Vagina (tissue), 2 donors: ENCODE results near the gene SYT2. TPM values are rescaled to one million over a fixed set of nuclear protein-coding genes. Genes with fewer than 3 reads are reported as not detected.
"Not testable (repeated sequence)": the region's sequence is repeated elsewhere in the genome, so short reads cannot be mapped to it uniquely, and the experiment has no call there.

Experiments
- DNase-seq, 2 donors: peaks; one replicate each; pipeline ENCODE4 v3.0.0-alpha.2; 2017; ENCODE audit errors: extremely low spot score in 2 of 2
- H3K27ac ChIP-seq: fragments of 200-600 bp; sonication (generic); one replicate; pipeline ENCODE4 v1.5.1; 2019
- H3K27me3 ChIP-seq: fragments of 200-600 bp; sonication (generic); one replicate; pipeline ENCODE4 v1.5.1; 2019
- H3K36me3 ChIP-seq, 2 donors: fragments of 200-600 bp; sonication (generic); one replicate each; pipeline ENCODE4 v1.5.1; 2017 to 2019
- H3K4me1 ChIP-seq: fragments of 200-600 bp; sonication (generic); one replicate; pipeline ENCODE4 v1.5.1; 2019
- H3K4me3 ChIP-seq, 2 donors: fragments of 200-600 bp; sonication (generic); 1 replicate in 1 of 2; 2 replicates in 1 of 2; pipeline ENCODE4 v1.5.1; 2016 to 2019
- H3K9me3 ChIP-seq: fragments of 200-600 bp; sonication (generic); one replicate; pipeline ENCODE4 v1.5.1; 2019
- POLR2A ChIP-seq, 2 donors: fragments of 450-650 bp; IDR thresholded peaks; one replicate each; pipeline ENCODE4 v1.6.1; 2017; ENCODE audit warnings: antibody characterized with exemption in 2 of 2, mild to moderate bottlenecking in 2 of 2, moderate library complexity in 2 of 2
- POLR2AphosphoS5 ChIP-seq, 2 donors: sonication (generic); formaldehyde crosslinking; IDR thresholded peaks; one replicate each; pipeline ENCODE4 v1.9.0; 2017; ENCODE audit warnings: antibody characterized with exemption in 2 of 2, mild to moderate bottlenecking in 2 of 2, low read depth in 1 of 2; ENCODE audit not compliant: insufficient read depth in 1 of 2
- intact Hi-C: fragments of 100-400 bp; cut with DNase I; formaldehyde crosslinking; loops from one replicate; pipeline ENCODE4 v1.15.1; 2023
- total RNA-seq: library from RNA; depleted of rRNA; stranded (reverse); fragments of >200 nt; gene quantifications from one replicate; pipeline ENCODE4 v1.2.3, GENCODE V29; 2016
- TF ChIP-seq, protein P1 (sequence below), 3 experiments: fragments of 450-650 bp in 2 of 3; fragments of 200-600 bp in 1 of 3; sonication (generic) in 1 of 3; IDR thresholded peaks; one replicate each; pipeline ENCODE4 v1.5.1; 2017 to 2019; ENCODE audit warnings: antibody characterized with exemption in 3 of 3, mild to moderate bottlenecking in 2 of 3, moderate library complexity in 2 of 3

Gene SYT2
- total RNA-seq, 1 donor from 2014 or later, result not detected

GRCh38 chr1:202638019-202638700, 72.1 kb downstream of the SYT2 start:
- TF ChIP-seq, protein P1, sequence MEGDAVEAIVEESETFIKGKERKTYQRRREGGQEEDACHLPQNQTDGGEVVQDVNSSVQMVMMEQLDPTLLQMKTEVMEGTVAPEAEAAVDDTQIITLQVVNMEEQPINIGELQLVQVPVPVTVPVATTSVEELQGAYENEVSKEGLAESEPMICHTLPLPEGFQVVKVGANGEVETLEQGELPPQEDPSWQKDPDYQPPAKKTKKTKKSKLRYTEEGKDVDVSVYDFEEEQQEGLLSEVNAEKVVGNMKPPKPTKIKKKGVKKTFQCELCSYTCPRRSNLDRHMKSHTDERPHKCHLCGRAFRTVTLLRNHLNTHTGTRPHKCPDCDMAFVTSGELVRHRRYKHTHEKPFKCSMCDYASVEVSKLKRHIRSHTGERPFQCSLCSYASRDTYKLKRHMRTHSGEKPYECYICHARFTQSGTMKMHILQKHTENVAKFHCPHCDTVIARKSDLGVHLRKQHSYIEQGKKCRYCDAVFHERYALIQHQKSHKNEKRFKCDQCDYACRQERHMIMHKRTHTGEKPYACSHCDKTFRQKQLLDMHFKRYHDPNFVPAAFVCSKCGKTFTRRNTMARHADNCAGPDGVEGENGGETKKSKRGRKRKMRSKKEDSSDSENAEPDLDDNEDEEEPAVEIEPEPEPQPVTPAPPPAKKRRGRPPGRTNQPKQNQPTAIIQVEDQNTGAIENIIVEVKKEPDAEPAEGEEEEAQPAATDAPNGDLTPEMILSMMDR (IDR thresholded peaks at IDR 0.05), result no peak
- TF ChIP-seq POLR2AphosphoS5 (IDR thresholded peaks at IDR 0.05; ENCODE audit: insufficient read depth in 1 of 2, low read depth in 1 of 2), result no peak
- TF ChIP-seq POLR2A (IDR thresholded peaks at IDR 0.05), result no peak
- no peaks in the 10 kb centered on the region for H3K36me3 ChIP-seq
- no peak overlapping the region for H3K4me3 ChIP-seq
- no peaks in the 10 kb centered on the region for H3K27me3 ChIP-seq
- intact Hi-C loops, result no loop called here
- H3K27ac ChIP-seq, result no peak overlapping the region
- peaks cover 11% of the 10 kb centered on the region for H3K4me1 ChIP-seq
- no peak for DNase-seq
- H3K9me3 ChIP-seq, result no peaks in the 10 kb centered on the region

GRCh38 chr1:202637321-202638018, 72.8 kb downstream of the SYT2 start:
- H3K27ac ChIP-seq, H3K36me3 ChIP-seq, H3K4me1 ChIP-seq, intact Hi-C loops, H3K9me3 ChIP-seq, DNase-seq, H3K4me3 ChIP-seq, H3K27me3 ChIP-seq: not testable (repeated sequence)

DNA sequence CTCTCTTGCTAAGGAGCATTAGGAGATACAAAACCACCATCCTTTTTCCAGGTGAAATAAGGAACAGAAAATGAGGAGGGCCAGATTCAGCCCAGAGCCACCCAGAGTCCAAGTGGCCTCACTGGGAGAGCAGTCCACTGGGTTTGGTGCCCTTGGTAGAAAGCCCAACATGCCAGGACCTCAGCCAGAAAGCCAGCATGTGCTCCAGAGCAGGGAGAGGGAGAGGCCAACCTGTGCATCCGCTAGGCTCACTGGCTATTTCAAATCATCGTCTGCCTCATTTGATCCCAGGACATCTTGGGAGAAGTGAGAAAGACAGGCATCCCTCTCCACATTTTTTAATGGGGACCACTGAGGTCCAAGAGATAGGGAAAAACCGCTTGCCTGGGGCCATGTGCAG, 74.1 kb downstream of the SYT2 start:
- intact Hi-C loops, H3K36me3 ChIP-seq, H3K27me3 ChIP-seq, DNase-seq, H3K9me3 ChIP-seq, H3K4me1 ChIP-seq, H3K27ac ChIP-seq, H3K4me3 ChIP-seq: not testable (repeated sequence)

DNA sequence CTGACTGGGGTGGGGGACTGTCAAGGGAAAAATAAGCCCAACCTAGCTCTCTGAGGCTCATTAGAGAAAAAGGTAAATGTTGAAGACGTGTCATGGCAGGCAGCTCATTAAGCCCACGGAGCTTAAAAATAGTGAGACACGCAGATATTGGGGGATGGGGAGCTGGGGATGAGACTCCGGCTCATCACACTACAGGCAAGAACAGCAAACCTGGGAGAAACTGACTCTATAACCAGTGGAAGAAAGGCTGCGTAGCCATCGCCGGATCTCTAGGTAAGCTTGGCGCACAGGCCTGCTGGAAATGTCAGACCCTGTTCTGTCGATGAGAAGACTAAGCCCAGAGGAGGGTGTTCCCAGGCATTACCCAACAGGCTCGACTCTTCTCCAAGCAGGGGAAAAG, 78.0 kb downstream of the SYT2 start:
- no peak for DNase-seq
- H3K9me3 ChIP-seq, result no peaks in the 10 kb centered on the region
- TF ChIP-seq POLR2A (IDR thresholded peaks at IDR 0.05) (no peak), POLR2AphosphoS5 (IDR thresholded peaks at IDR 0.05; ENCODE audit: insufficient read depth in 1 of 2, low read depth in 1 of 2) (no peak)
- TF ChIP-seq, protein P1 (IDR thresholded peaks at IDR 0.05), result no peak
- intact Hi-C loops, result no loop called here
- H3K4me3 ChIP-seq, result no peak overlapping the region
- H3K27ac ChIP-seq, result no peak overlapping the region
- H3K27me3 ChIP-seq, result no peaks in the 10 kb centered on the region
- H3K36me3 ChIP-seq, result no peaks in the 10 kb centered on the region
- no peaks in the 10 kb centered on the region for H3K4me1 ChIP-seq

GRCh38 chr1:202631076-202631923, 79.0 kb downstream of the SYT2 start:
- Histone ChIP-seq H3K4me3 (no peak overlapping the region), H3K27me3 (no peaks in the 10 kb centered on the region), H3K27ac (no peak overlapping the region), H3K9me3 (no peaks in the 10 kb centered on the region), H3K36me3 (no peaks in the 10 kb centered on the region), H3K4me1 (no peaks in the 10 kb centered on the region)
- intact Hi-C loops, result no loop called here
- DNase-seq, result no peak
- TF ChIP-seq POLR2A (IDR thresholded peaks at IDR 0.05) (no peak), POLR2AphosphoS5 (IDR thresholded peaks at IDR 0.05; ENCODE audit: insufficient read depth in 1 of 2, low read depth in 1 of 2) (no peak)
- TF ChIP-seq, protein P1 (IDR thresholded peaks at IDR 0.05), result no peak
